Measurements from ENCODE around the gene PUM2.
A peak's percentile ranks its signal among the peaks of the same experiment; 100 is the strongest.

DNA sequence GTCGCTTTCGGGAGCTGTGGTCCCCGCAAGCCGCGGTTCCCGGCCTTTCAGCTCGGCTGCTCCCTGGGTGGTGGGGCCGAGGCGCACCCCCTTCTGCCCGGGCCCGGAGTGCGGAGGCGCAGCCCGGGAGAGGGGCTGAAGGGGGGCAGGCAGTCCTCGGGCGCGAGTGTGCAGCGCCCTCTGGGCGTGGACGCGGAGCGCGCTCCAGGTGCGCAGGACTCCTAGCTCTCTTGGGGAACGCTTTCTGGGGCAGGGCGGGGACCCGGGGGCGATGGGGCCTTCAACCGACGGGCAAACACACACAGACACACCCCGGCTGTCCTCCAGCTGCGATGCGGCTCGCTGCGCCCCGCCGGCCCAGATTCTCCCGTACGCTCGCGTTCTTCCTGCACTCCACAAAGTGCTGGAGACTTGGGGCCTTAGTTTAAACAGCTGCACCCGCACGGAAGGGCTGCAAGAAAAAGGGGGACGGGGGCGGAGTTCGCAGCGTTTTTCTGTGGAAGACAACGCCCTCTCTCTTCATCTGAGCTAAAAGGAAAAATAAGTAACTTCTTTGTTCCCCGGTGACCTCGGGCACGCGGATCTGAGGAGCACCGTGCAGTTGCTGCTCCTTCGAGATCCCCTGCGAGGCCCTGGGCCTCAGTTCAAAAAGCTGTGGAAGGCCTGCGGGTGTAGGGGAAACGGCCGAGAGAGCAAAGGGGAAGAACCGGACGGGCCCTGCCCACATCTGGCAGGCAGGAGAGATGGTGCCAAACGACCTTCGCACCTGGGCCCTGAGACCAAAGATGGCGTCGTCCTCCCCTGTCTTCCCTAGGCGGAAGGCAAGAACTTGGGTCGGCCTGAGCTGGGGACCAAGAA is 125.1 kb downstream of the PUM2 start:
- TF ChIP-seq, protein P1, sequence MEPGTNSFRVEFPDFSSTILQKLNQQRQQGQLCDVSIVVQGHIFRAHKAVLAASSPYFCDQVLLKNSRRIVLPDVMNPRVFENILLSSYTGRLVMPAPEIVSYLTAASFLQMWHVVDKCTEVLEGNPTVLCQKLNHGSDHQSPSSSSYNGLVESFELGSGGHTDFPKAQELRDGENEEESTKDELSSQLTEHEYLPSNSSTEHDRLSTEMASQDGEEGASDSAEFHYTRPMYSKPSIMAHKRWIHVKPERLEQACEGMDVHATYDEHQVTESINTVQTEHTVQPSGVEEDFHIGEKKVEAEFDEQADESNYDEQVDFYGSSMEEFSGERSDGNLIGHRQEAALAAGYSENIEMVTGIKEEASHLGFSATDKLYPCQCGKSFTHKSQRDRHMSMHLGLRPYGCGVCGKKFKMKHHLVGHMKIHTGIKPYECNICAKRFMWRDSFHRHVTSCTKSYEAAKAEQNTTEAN (CRISPR knock-in tag; conservative IDR thresholded peaks at IDR 0.05) = 0 out of 2 replicates have a peak, but pooled peaks have one; percentile 7
- TF ChIP-seq CREB1 (IDR thresholded peaks at IDR 0.05) = no peak
- TF ChIP-seq CREB1 (CRISPR knock-in tag; IDR thresholded peaks at IDR 0.05) = no peak
- TF ChIP-seq ZBTB7A (CRISPR knock-in tag; IDR thresholded peaks at IDR 0.05) = peak; percentile 95
- TF ChIP-seq HMG20B (CRISPR knock-in tag; conservative IDR thresholded peaks at IDR 0.05) = 0 out of 2 replicates have a peak, but pooled peaks have one; percentile 23
- peak; percentile 98 for TF ChIP-seq RAD21 (CRISPR knock-in tag; IDR thresholded peaks at IDR 0.05)
- TF ChIP-seq HNRNPUL1 (IDR thresholded peaks at IDR 0.05; ENCODE audit: low read depth, low read length) = no peak
- TF ChIP-seq ATAD3A (CRISPR knock-in tag; IDR thresholded peaks at IDR 0.05) = no peak
- peak; percentile 17 for TF ChIP-seq AGO1 (IDR thresholded peaks at IDR 0.05; ENCODE audit: low read depth, low read length, poor library complexity, severe bottlenecking)
- TF ChIP-seq, protein P2, sequence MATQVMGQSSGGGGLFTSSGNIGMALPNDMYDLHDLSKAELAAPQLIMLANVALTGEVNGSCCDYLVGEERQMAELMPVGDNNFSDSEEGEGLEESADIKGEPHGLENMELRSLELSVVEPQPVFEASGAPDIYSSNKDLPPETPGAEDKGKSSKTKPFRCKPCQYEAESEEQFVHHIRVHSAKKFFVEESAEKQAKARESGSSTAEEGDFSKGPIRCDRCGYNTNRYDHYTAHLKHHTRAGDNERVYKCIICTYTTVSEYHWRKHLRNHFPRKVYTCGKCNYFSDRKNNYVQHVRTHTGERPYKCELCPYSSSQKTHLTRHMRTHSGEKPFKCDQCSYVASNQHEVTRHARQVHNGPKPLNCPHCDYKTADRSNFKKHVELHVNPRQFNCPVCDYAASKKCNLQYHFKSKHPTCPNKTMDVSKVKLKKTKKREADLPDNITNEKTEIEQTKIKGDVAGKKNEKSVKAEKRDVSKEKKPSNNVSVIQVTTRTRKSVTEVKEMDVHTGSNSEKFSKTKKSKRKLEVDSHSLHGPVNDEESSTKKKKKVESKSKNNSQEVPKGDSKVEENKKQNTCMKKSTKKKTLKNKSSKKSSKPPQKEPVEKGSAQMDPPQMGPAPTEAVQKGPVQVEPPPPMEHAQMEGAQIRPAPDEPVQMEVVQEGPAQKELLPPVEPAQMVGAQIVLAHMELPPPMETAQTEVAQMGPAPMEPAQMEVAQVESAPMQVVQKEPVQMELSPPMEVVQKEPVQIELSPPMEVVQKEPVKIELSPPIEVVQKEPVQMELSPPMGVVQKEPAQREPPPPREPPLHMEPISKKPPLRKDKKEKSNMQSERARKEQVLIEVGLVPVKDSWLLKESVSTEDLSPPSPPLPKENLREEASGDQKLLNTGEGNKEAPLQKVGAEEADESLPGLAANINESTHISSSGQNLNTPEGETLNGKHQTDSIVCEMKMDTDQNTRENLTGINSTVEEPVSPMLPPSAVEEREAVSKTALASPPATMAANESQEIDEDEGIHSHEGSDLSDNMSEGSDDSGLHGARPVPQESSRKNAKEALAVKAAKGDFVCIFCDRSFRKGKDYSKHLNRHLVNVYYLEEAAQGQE (IDR thresholded peaks at IDR 0.05; ENCODE audit: borderline replicate concordance in 1 of 2, low read depth in 1 of 2, low read length in 2 of 2) = no peak
- TF ChIP-seq ZNF124 (CRISPR knock-in tag; IDR thresholded peaks at IDR 0.05) = no peak
- TF ChIP-seq NR2F2 (IDR thresholded peaks at IDR 0.05; ENCODE audit: borderline replicate concordance, low read depth) = peak; percentile 6; the same call in 1 of the 2 replicates
- TF ChIP-seq ZNF788 (CRISPR knock-in tag; IDR thresholded peaks at IDR 0.05; ENCODE audit: borderline replicate concordance) = peak; percentile 73; the same call in 1 of the 2 replicates
